ENCODE data around the gene PRKN. TPM values are rescaled to one million over a fixed set of nuclear protein-coding genes. Genes with fewer than 3 reads are reported as not detected.

Gene PRKN
- total and polyA plus RNA-seq, 2 donors (not counting 1 experiment from before 2014, with no cell fraction given): 0.43 to 4.6 TPM

- no peak overlapping the region for H2AFZ ChIP-seq (ENCODE audit: low read length)
- no peaks in the 10 kb centered on the region for H4K20me1 ChIP-seq (ENCODE audit: control insufficient read depth, extremely low read depth, insufficient read depth, low read length)
- H3K9ac ChIP-seq (ENCODE audit: insufficient read depth, low read length): no peak overlapping the region
- H3K36me3 ChIP-seq (ENCODE audit: control insufficient read depth, insufficient read depth, low read length): no peaks in the 10 kb centered on the region
- no peak overlapping the region for H3K27ac ChIP-seq (ENCODE audit: insufficient read depth, low read length)
- TF ChIP-seq, protein P1, sequence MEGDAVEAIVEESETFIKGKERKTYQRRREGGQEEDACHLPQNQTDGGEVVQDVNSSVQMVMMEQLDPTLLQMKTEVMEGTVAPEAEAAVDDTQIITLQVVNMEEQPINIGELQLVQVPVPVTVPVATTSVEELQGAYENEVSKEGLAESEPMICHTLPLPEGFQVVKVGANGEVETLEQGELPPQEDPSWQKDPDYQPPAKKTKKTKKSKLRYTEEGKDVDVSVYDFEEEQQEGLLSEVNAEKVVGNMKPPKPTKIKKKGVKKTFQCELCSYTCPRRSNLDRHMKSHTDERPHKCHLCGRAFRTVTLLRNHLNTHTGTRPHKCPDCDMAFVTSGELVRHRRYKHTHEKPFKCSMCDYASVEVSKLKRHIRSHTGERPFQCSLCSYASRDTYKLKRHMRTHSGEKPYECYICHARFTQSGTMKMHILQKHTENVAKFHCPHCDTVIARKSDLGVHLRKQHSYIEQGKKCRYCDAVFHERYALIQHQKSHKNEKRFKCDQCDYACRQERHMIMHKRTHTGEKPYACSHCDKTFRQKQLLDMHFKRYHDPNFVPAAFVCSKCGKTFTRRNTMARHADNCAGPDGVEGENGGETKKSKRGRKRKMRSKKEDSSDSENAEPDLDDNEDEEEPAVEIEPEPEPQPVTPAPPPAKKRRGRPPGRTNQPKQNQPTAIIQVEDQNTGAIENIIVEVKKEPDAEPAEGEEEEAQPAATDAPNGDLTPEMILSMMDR (conservative IDR thresholded peaks at IDR 0.05 in 1 of 2, IDR thresholded peaks at IDR 0.05 in 1 of 2; ENCODE audit: low read depth in 1 of 2, low read length in 2 of 2): peak; percentile 95 to 98
- no peak for TF ChIP-seq EZH2 (IDR thresholded peaks at IDR 0.05; ENCODE audit: low read length, missing control alignments)
- H3K27me3 ChIP-seq (ENCODE audit: control insufficient read depth, insufficient read depth, low read length): no peaks in the 10 kb centered on the region
- H3K4me2 ChIP-seq (ENCODE audit: extremely low read depth, insufficient read depth, low read length): no peak overlapping the region
- DNase-seq (ENCODE audit: low read depth in 2 of 2): peak; percentile 65 to 79
- peaks cover 2% of the 10 kb centered on the region for H3K4me1 ChIP-seq (ENCODE audit: control insufficient read depth, extremely low read depth, insufficient read depth, low read length)
- no peaks in the 10 kb centered on the region for H3K79me2 ChIP-seq (ENCODE audit: control insufficient read depth, insufficient read depth, low read length)
- no peaks in the 10 kb centered on the region for H3K9me3 ChIP-seq (ENCODE audit: control insufficient read depth, insufficient read depth, low read depth, low read length)
- no peak overlapping the region for H3K4me3 ChIP-seq (replicated peaks in 1 of 4; ENCODE audit: control extremely low read depth in 1 of 4, insufficient read depth in 1 of 4, low read depth in 3 of 4, low read length in 4 of 4)
These were observed 1356.7 kb downstream of the PRKN start for GRCh38 chr6:161370880-161371279.

GRCh38 chr6:161369339-161369738 lies 1358.2 kb downstream of the PRKN start:
- Histone ChIP-seq H3K4me3 (replicated peaks in 1 of 4; ENCODE audit: control extremely low read depth in 1 of 4, insufficient read depth in 1 of 4, low read depth in 3 of 4, low read length in 4 of 4) (no peak overlapping the region), H3K27me3 (ENCODE audit: control insufficient read depth, insufficient read depth, low read length) (no peaks in the 10 kb centered on the region), H3K4me1 (ENCODE audit: control insufficient read depth, extremely low read depth, insufficient read depth, low read length) (no peaks in the 10 kb centered on the region), H3K79me2 (ENCODE audit: control insufficient read depth, insufficient read depth, low read length) (no peaks in the 10 kb centered on the region), H3K4me2 (ENCODE audit: extremely low read depth, insufficient read depth, low read length) (no peak overlapping the region), H4K20me1 (ENCODE audit: control insufficient read depth, extremely low read depth, insufficient read depth, low read length) (no peaks in the 10 kb centered on the region), H3K9me3 (ENCODE audit: control insufficient read depth, insufficient read depth, low read depth, low read length) (no peaks in the 10 kb centered on the region), H3K27ac (ENCODE audit: insufficient read depth, low read length) (no peak overlapping the region), H2AFZ (ENCODE audit: low read length) (no peak overlapping the region), H3K36me3 (ENCODE audit: control insufficient read depth, insufficient read depth, low read length) (no peaks in the 10 kb centered on the region), H3K9ac (ENCODE audit: insufficient read depth, low read length) (no peak overlapping the region)
- DNase-seq (ENCODE audit: low read depth in 2 of 2): peak; percentile 90 to 95
- TF ChIP-seq, protein P1 (conservative IDR thresholded peaks at IDR 0.05 in 1 of 2, IDR thresholded peaks at IDR 0.05 in 1 of 2; ENCODE audit: low read depth in 1 of 2, low read length in 2 of 2): no peak
- no peak for TF ChIP-seq EZH2 (IDR thresholded peaks at IDR 0.05; ENCODE audit: low read length, missing control alignments)

GRCh38 chr6:161368514-161368913 lies 1359.1 kb downstream of the PRKN start:
- Histone ChIP-seq H4K20me1 (ENCODE audit: control insufficient read depth, extremely low read depth, insufficient read depth, low read length) (no peaks in the 10 kb centered on the region), H3K27me3 (ENCODE audit: control insufficient read depth, insufficient read depth, low read length) (no peaks in the 10 kb centered on the region), H3K36me3 (ENCODE audit: control insufficient read depth, insufficient read depth, low read length) (no peaks in the 10 kb centered on the region), H3K4me2 (ENCODE audit: extremely low read depth, insufficient read depth, low read length) (no peak overlapping the region), H3K9ac (ENCODE audit: insufficient read depth, low read length) (no peak overlapping the region), H2AFZ (ENCODE audit: low read length) (no peak overlapping the region), H3K27ac (ENCODE audit: insufficient read depth, low read length) (no peak overlapping the region), H3K4me1 (ENCODE audit: control insufficient read depth, extremely low read depth, insufficient read depth, low read length) (no peaks in the 10 kb centered on the region), H3K9me3 (ENCODE audit: control insufficient read depth, insufficient read depth, low read depth, low read length) (no peaks in the 10 kb centered on the region), H3K4me3 (replicated peaks in 1 of 4; ENCODE audit: control extremely low read depth in 1 of 4, insufficient read depth in 1 of 4, low read depth in 3 of 4, low read length in 4 of 4) (no peak overlapping the region), H3K79me2 (ENCODE audit: control insufficient read depth, insufficient read depth, low read length) (no peaks in the 10 kb centered on the region)
- TF ChIP-seq EZH2 (IDR thresholded peaks at IDR 0.05; ENCODE audit: low read length, missing control alignments): no peak
- TF ChIP-seq, protein P1 (conservative IDR thresholded peaks at IDR 0.05 in 1 of 2, IDR thresholded peaks at IDR 0.05 in 1 of 2; ENCODE audit: low read depth in 1 of 2, low read length in 2 of 2): no peak
- DNase-seq (ENCODE audit: low read depth in 2 of 2): no peak

Measured in fibroblast of lung (primary cell).